SK-N-MC (cell line): ENCODE data around the gene GLMN.
"Not testable (repeated sequence)": the region's sequence is repeated elsewhere in the genome, so short reads cannot be mapped to it uniquely, and the experiment has no call there.

Experiments
- DNase-seq: peaks from one replicate; pipeline ENCODE4 v3.0.0-alpha.2; 2011; ENCODE audit warnings: low read depth, low spot score
- H3K27ac ChIP-seq: fragments of 200-600 bp; sonication (generic); 2 replicates; pipeline ENCODE4 v1.5.1; 2016; ENCODE audit warnings: mixed run types
- H3K36me3 ChIP-seq: fragments of 200-600 bp; sonication (generic); 2 replicates; pipeline ENCODE4 v1.6.1; 2017; ENCODE audit warnings: antibody characterized with exemption, low read length, mixed read lengths; ENCODE audit not compliant: insufficient read depth
- H3K4me3 ChIP-seq: fragments of 200-600 bp; sonication (generic); 2 replicates; pipeline ENCODE4 v1.5.1; 2016
- H3K9ac ChIP-seq: fragments of 200-600 bp; sonication (generic); 2 replicates; pipeline ENCODE4 v1.8.0; 2017; ENCODE audit warnings: mixed run types, mixed read lengths; ENCODE audit not compliant: insufficient read length
- H3K9me3 ChIP-seq: fragments of 200-600 bp; sonication (generic); 2 replicates; pipeline ENCODE4 v1.6.1; 2017; ENCODE audit warnings: low read depth, mild to moderate bottlenecking, antibody characterized with exemption, low read length, moderate library complexity, mixed read lengths
- EZH2 ChIP-seq: fragments of 200-600 bp; sonication (generic); IDR thresholded peaks from one replicate; pipeline ENCODE4 v1.6.1; 2017; ENCODE audit warnings: antibody characterized with exemption
- FOXP2 ChIP-seq: optimal IDR thresholded peaks from 2 replicates; pipeline ENCODE3; 2011; ENCODE audit warnings: mild to moderate bottlenecking, moderate library complexity; ENCODE audit not compliant: insufficient read depth; ENCODE audit errors: extremely low read length, control extremely low read depth
- POLR2AphosphoS5 ChIP-seq: IDR thresholded peaks from 2 replicates; pipeline ENCODE4 v1.6.1; 2012; ENCODE audit warnings: mild to moderate bottlenecking, low read depth, low read length, borderline replicate concordance

The GLMN gene

DNA sequence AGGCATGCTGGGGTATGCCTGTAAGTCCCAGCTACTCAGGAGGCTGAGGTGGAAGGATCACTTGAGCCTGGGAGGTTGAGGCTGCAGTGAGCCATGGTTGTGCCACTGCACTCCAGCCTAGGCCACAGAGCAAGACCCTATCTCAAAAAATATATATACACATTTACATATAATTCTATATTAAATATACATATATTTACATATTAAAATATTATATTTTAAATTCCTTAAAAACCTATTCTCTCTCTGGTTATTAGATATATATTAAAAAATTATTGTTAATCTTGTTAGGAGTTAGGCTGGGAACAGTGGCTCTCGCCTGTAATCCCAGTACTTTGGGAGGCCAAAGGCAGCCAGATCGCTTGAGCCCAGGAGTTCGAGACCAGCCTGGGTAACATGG, 22.7 kb downstream of the GLMN start:
- Histone ChIP-seq H3K9me3 (no peaks in the 10 kb centered on the region), H3K36me3 (peaks cover 21% of the 10 kb centered on the region), H3K4me3 (no peak overlapping the region), H3K27ac (no peak overlapping the region), H3K9ac (no peak overlapping the region)
- DNase-seq: no peak
- TF ChIP-seq POLR2AphosphoS5 (no peak), FOXP2 (no peak), EZH2 (no peak)

DNA sequence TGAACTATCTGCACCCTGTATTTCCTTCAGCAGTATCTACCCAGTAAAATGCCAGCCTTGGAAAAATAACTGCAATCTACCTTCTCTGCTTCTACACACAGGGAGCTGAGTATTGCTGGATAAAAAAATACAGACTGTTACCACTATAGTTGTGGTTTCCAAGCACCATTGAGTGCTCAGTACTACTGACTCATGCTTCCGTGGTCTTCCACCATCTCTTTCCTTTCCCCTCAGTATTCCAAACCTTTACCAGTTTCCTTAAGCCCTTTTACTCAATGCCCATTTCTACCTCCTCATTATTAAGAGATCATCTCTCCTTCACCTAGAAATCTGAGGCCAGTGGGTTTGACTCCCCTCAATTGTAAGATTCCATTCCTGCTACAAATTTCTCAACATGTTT, 23.8 kb downstream of the GLMN start:
- Histone ChIP-seq H3K27ac (no peak overlapping the region), H3K36me3 (peaks cover 21% of the 10 kb centered on the region), H3K4me3 (no peak overlapping the region), H3K9ac (no peak overlapping the region), H3K9me3 (no peaks in the 10 kb centered on the region)
- TF ChIP-seq FOXP2 (no peak), EZH2 (no peak), POLR2AphosphoS5 (no peak)
- no peak for DNase-seq

GRCh38 chr1:92273039-92273438, 25.7 kb downstream of the GLMN start:
- H3K36me3 ChIP-seq: peaks cover 27% of the 10 kb centered on the region
- TF ChIP-seq FOXP2 (no peak), POLR2AphosphoS5 (no peak), EZH2 (no peak)
- DNase-seq: no peak

GRCh38 chr1:92262516-92262915, 36.3 kb downstream of the GLMN start:
- H3K36me3 ChIP-seq: peaks cover 32% of the 10 kb centered on the region
- DNase-seq: no peak
- TF ChIP-seq FOXP2: no peak
- no peak for TF ChIP-seq EZH2
- no peak for TF ChIP-seq POLR2AphosphoS5
- H3K4me3 ChIP-seq: no peak overlapping the region
- no peaks in the 10 kb centered on the region for H3K9me3 ChIP-seq
- no peak overlapping the region for H3K9ac ChIP-seq
- H3K27ac ChIP-seq: no peak overlapping the region

More at GRCh38 chr1:92273039-92273438, 25.7 kb downstream of the GLMN start:
- Histone ChIP-seq H3K27ac (no peak overlapping the region), H3K4me3 (no peak overlapping the region), H3K9ac (no peak overlapping the region), H3K9me3 (no peaks in the 10 kb centered on the region)

DNA sequence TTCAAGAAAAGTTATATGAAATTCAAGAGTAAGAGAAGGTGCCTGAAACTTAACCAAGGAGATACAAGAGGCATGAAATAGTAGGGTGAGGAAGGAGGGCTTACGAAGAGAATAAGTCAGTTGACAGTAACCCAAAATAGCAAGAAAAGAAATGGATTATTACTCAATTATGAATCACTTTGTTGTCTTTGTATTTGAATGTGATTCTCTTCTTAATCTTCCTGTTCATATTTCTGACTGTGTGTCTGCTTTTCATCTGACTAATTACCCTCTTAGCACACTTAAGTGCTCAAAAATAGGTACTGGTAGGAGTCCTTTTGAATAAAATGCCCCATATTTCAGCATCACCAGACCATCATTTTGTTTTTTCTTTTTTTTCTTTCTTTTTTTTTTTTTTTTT, 39.4 kb downstream of the GLMN start:
- no peak overlapping the region for H3K27ac ChIP-seq
- no peaks in the 10 kb centered on the region for H3K9me3 ChIP-seq
- no peak overlapping the region for H3K4me3 ChIP-seq
- no peak for DNase-seq
- no peak overlapping the region for H3K9ac ChIP-seq
- peaks cover 39% of the 10 kb centered on the region for H3K36me3 ChIP-seq
- no peak for TF ChIP-seq EZH2
- no peak for TF ChIP-seq POLR2AphosphoS5
- TF ChIP-seq FOXP2: no peak

DNA sequence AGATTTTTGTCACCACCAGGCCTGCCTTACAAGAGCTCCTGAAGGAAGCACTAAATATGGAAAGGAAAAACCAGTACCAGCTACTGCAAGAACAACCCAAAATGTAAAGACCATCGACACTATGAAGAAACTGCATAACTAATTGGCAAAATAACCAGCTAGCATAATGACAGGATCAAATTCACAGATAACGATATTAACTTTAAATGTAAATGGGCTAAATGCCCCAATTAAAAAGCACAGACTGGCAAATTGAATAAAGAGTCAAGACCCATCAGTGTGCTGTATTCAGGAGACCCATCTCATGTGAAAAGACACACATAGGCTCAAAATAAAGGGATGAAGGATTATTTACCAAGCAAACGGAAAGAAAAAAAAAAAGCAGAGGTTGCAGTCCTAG, 44.1 kb downstream of the GLMN start:
- not testable (repeated sequence) for H3K4me3 ChIP-seq, H3K27ac ChIP-seq, H3K9ac ChIP-seq, DNase-seq, H3K9me3 ChIP-seq
- peaks cover 32% of the 10 kb centered on the region for H3K36me3 ChIP-seq

DNA sequence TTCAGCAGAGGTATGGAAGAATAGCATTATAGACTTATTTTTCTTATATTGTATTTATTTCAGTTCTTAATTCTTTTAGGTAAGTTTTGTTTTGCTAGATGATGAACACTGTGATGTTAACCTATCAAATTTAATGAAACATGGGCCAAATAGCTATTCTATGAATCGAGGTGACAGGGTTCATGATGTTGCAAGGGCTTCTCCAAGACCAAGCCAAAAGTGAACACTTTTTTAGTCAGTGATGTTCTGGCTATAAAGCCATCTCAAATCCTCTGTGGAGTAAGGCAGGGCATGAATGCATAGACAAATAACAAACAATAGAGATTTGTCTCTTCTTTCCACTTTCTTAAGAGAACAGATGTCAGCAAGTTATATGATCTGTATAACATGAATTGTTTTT, 54.4 kb downstream of the GLMN start:
- H3K9ac ChIP-seq: no peak overlapping the region
- DNase-seq: no peak
- no peak for TF ChIP-seq POLR2AphosphoS5
- no peak for TF ChIP-seq FOXP2
- TF ChIP-seq EZH2: no peak
- H3K4me3 ChIP-seq: no peak overlapping the region
- H3K27ac ChIP-seq: no peak overlapping the region
- peaks cover 4% of the 10 kb centered on the region; the same call in 1 of the 2 replicates for H3K36me3 ChIP-seq
- no peaks in the 10 kb centered on the region for H3K9me3 ChIP-seq

DNA sequence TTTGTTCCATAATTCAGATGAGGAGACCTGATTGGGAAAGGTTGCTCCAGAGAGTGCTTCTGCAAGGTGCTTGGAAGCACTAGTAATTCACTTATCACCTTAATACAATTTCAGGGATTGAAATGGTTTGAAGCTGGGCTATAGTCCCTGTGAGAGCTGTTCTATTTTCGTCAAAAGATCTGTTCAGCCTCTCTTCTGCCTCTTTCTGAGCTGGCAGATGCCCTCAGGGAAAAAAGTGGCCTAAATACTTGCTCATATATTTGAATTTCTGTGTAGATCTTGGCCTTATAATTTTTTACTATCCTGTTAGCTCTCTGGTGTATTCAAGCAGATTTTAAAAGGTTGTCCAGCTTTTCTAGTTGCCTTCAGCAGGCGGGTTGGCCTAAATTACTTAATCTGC, 58.8 kb downstream of the GLMN start:
- Histone ChIP-seq H3K9ac (peak overlapping the region; percentile 53), H3K4me3 (no peak overlapping the region), H3K27ac (no peak overlapping the region), H3K9me3 (no peaks in the 10 kb centered on the region), H3K36me3 (no peaks in the 10 kb centered on the region)
- TF ChIP-seq POLR2AphosphoS5: no peak
- no peak for TF ChIP-seq EZH2
- no peak for TF ChIP-seq FOXP2
- DNase-seq: no peak

- no peak overlapping the region for H3K9ac ChIP-seq
- H3K9me3 ChIP-seq: no peaks in the 10 kb centered on the region
- no peak overlapping the region for H3K27ac ChIP-seq
- TF ChIP-seq POLR2AphosphoS5 (no peak), EZH2 (no peak), FOXP2 (no peak)
- no peak overlapping the region for H3K4me3 ChIP-seq
- no peak for DNase-seq
- no peaks in the 10 kb centered on the region for H3K36me3 ChIP-seq
Observed at GRCh38 chr1:92230736-92231135, 68.1 kb downstream of the GLMN start.
